ENCODE results near the gene APOA5.
"Not testable (repeated sequence)": the region's sequence is repeated elsewhere in the genome, so short reads cannot be mapped to it uniquely, and the experiment has no call there.

Gene APOA5

GRCh38 chr11:116791813-116792143, at the start of gene APOA5:
APOA5 (minus strand) TSS chr11:116791879; CDS start chr11:116791860, 19 bp downstream.
- DNase-seq = no peak

GRCh38 chr11:116840746-116841296, 49.1 kb upstream of the APOA5 start:
- DNase-seq = no peak

GRCh38 chr11:116840224-116840745, 48.6 kb upstream of the APOA5 start:
- DNase-seq = no peak

- DNase-seq = no peak
Observed at GRCh38 chr11:116838321-116839084, 46.8 kb upstream of the APOA5 start.

- DNase-seq = no peak
Observed at GRCh38 chr11:116837231-116838091, 45.8 kb upstream of the APOA5 start, which contains the start of gene APOA1. APOA1 (minus strand) TSS chr11:116837622; CDS start chr11:116837387, 235 bp downstream.

GRCh38 chr11:116836632-116836991, 44.9 kb upstream of the APOA5 start:
- DNase-seq = no peak

- DNase-seq = peak; percentile 75
Observed at GRCh38 chr11:116835791-116836631, 44.3 kb upstream of the APOA5 start.

- DNase-seq = no peak
Observed at GRCh38 chr11:116835042-116835772, 43.5 kb upstream of the APOA5 start.

- DNase-seq = not testable (repeated sequence)
Observed at GRCh38 chr11:116834535-116835041, 42.9 kb upstream of the APOA5 start.

GRCh38 chr11:116833816-116834534, 42.3 kb upstream of the APOA5 start:
- no peak for DNase-seq

- DNase-seq = no peak
Observed at GRCh38 chr11:116833491-116833815, 41.8 kb upstream of the APOA5 start.

GRCh38 chr11:116832350-116833290, 40.9 kb upstream of the APOA5 start:
- DNase-seq = no peak

- no peak for DNase-seq
Observed at GRCh38 chr11:116831790-116832349, 40.2 kb upstream of the APOA5 start.

GRCh38 chr11:116830184-116830912, 38.7 kb upstream of the APOA5 start:
- no peak for DNase-seq

GRCh38 chr11:116829525-116830183, 38.0 kb upstream of the APOA5 start, which contains the start of gene APOC3:
APOC3 (plus strand) TSS chr11:116829907; CDS start chr11:116830583, 676 bp downstream.
- no peak for DNase-seq

- no peak for DNase-seq
Observed at GRCh38 chr11:116828632-116829524, 37.2 kb upstream of the APOA5 start.

- DNase-seq = no peak
Observed at GRCh38 chr11:116827461-116827860, 35.8 kb upstream of the APOA5 start.
